NOMO-1 treated with dmso at 0.1 percent for 144 hours (cell line): ENCODE data around the gene SPDYA.
"Not testable (repeated sequence)": the region's sequence is repeated elsewhere in the genome, so short reads cannot be mapped to it uniquely, and the experiment has no call there.

ENCODE experiments used
- DNase-seq: peaks from one replicate; lab custom pipeline; 2025; ENCODE audit not compliant: unreplicated experiment; lab: John Stamatoyannopoulos, UW

The SPDYA gene

DNA sequence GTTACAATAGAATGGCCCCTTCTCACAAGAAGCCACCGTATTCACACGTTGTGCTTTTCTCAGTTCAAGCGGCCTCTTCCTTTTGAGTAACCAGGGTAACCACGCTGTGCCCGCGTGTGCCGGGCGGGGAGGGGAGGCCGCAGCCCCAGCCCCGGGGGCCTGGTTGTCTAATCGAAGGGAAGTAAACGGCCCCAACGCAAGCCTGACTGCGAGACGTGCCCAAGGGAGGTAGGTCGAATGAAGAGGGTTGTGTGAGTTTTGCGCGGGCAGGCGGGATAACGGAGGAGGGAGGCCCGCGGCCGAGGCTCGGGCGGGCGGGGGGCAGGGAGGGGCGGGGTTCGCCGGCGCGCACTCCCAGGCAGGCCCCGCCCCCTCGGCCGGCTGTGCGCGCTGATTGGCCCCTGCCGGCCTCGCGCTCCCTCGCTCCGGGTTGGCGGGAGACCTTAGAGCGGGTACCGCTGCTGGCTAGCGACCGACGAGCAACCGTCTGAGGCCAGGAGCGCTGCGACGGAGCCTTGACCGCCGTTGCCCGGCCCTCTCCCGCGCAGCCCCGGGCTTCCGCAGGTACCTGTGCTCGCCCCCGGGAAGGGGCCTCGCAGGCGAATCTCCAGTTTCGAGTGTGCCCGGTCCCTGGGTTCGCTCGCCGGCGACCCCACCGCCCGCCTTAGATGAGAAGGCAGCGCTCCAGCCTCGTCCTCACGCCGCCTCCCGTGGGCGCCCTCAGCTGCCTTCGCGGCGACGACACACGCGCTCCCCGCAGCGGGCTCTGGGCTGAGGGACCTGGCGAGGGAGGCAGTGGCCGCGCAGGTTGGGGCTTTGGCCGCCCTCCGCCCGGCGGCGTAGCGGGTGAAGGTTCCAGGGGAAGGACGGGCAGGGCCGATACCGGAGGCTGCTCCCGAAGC lies at the start of gene SPDYA:
Gene SPDYA, plus strand, starts transcription at position 451 of the 902 bp plus-strand sequence. CDS start 5,181 bp downstream, outside the sequence.
- peak; percentile 71 for DNase-seq

DNA sequence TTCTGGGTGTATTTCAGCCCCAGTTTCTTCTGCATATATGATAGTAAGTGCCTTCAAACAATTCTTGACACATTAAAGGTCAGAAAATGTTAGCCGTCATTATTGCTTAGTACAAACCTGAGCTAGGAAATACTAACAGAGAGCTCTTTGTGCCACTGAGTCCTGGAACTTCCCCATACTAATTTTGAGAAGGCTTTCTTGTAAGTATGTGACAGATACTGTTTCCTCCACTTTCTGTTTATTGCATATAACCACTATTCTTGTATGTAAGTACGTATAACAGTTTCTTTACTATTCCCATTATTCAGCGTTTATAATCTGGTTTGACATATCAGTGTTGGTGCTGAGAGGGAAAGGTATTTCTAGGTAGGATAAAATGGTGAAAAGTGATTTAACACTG lies 49.2 kb upstream of the SPDYA start:
- no peak for DNase-seq

GRCh38 chr2:28764909-28765711 lies 45.5 kb upstream of the SPDYA start:
- no peak for DNase-seq

- DNase-seq, result no peak
These were observed 44.6 kb upstream of the SPDYA start for GRCh38 chr2:28766070-28766469.

- no peak for DNase-seq
These were observed 43.3 kb upstream of the SPDYA start for GRCh38 chr2:28767337-28767736.

GRCh38 chr2:28768422-28768821 lies 42.2 kb upstream of the SPDYA start:
- no peak for DNase-seq

DNA sequence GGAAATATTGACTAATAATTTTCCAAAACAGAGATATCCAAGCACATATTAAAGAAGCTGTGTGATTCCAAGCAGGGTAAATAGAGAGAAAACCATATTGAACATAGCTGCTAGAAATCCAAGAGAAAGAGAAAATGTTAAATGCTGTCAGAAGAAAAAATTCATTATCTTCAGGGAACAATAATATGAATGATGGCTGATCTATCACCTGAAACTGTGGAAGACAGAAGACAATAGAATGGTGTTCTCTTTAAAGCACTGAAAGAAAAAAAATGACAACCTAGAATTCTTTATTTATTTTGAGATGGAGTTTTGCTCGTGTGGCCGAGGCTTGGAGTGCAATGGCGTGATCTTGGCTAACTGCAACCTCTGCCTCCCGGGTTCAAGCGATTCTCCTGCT lies 41.7 kb upstream of the SPDYA start:
- DNase-seq, result no peak

- no peak for DNase-seq
These were observed 38.3 kb upstream of the SPDYA start for GRCh38 chr2:28772351-28772750.

GRCh38 chr2:28776471-28776870 lies 34.2 kb upstream of the SPDYA start:
- no peak for DNase-seq

DNA sequence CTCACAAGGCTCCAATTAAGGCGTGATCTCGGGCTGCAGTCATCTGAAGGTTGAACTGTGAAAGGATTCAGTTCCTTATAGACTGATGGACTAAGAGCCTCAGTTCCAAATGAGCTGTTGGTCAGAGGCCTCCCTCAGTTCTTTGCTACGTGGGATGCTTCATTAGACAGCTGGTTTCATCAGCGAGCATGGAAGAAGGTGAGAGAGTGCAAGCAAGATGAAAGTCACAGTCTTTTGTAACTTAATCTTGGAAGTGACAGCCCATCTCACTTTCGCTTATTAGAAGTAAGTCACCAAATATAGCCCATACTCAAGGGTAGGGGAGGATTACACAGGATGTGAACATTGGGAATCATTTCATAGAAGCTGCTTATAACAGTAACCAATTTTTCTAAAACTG lies 32.2 kb upstream of the SPDYA start:
- DNase-seq, result no peak

DNA sequence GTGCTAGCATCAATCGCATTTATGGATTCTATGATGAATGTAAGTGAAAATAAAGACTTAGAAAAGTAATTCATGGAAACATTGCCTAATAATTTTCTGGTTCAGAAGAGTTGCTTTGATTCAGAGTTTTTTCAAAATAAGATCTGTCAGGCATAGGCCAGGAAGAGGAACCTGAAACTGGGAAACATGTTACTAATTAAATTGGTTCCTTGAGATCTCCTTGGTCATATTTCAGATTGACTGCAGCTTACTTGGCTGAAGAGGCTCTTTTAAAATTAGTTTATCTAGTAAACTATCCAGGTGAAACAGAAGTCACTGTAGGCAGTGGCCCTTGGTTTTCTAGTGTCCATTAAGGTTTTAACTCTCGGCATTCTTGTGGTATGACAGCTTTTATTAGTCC lies 31.6 kb upstream of the SPDYA start:
- no peak for DNase-seq

DNA sequence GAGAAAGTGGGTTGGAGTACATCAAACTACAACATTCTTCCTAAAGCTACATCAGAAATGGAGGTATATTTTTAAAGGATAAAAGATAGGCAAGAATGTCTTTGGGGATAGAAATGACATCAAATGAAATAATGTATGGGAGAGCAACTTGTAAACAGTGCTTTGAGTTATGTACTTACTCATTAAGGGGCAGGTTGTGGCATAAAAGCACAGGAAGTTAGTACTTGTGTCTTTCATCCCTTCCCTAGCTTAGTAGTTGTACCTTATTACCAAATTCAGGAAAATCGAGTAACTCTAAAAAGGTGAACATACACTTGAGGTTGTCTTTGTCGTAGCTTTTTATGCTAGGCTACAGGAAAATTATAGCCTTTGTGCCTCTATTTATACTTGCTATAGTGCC lies 30.1 kb upstream of the SPDYA start:
- DNase-seq, result no peak

GRCh38 chr2:28782423-28782822 lies 28.2 kb upstream of the SPDYA start:
- no peak for DNase-seq

DNA sequence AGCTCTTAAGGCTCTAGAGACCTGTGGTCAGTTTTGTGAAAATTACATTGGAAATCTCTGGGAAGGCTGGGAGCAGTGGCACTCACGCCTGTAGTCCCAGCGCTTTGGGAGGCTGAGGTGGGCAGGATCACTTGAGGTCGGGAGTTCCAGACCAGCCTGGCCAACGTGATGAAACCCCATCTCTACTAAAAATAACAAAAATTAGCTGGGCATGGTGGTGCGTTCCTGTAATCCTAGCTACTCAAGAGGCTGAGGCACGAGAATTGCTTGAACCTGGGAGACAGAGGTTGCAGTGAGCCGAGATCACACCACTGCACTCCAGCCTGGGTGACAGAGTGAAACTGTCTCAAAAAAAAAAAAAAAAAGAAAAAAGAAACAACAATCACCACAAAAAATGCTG lies 26.1 kb upstream of the SPDYA start:
- DNase-seq, result not testable (repeated sequence)

DNA sequence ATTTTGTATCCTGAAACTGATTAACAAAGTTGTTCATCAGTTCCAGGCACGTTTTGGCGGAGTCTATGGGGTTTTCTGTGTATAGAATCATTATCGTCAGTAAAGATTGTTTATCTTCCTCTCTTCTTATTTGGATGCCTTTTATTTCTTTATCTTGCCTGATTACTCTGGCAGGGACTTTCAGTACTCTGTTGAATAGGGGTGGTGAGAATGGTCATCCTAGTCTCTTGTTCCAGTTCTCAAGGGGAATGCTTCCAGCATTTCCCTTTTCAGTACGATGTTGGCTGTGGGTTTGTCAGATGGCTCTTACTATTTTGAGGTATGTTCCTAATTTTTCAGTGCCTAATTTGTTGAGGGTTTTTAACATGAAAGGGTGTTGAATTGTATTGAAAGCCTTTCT lies 14.0 kb upstream of the SPDYA start:
- no peak for DNase-seq

DNA sequence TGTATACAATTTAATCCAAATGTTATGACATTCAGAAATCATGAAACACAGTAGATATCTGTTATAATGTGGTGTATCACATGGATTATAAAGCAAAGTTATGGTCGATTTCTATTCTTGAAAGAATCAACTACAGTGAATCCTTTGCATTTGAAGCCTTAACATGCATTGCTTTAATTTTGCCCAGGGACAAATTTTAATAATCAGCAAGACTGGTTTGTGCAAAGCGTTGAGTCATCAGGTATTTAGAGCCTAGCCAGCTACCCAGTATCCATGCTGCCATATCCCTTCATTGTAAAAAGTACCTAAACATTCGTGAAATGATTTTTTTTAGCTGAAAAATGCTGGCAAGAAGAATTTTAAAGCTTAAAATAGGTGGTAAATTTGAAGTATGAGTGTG lies 8.9 kb upstream of the SPDYA start:
- DNase-seq, result no peak

GRCh38 chr2:28802975-28803429 lies 7.6 kb upstream of the SPDYA start:
- DNase-seq, result no peak

DNA sequence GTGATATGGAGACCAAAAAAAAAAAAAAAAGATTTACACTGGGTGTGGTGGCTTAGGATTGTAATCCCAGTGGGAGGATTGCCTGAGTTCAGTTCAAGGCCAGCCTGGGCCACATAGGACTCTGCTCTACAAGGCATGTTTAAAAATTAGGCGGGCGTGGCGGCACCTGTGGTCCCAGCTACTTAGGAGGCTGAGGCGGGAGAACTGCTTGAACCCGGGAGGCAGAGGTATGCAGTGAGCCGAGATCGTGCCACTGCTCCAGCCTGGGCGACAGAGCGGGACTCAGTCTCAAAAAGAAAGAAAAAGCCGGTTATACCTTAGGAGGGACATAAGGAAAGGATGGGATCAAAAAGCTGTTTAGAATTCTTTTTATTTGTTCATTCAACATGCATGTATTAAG lies 707 bp upstream of the SPDYA start:
- no peak for DNase-seq

DNA sequence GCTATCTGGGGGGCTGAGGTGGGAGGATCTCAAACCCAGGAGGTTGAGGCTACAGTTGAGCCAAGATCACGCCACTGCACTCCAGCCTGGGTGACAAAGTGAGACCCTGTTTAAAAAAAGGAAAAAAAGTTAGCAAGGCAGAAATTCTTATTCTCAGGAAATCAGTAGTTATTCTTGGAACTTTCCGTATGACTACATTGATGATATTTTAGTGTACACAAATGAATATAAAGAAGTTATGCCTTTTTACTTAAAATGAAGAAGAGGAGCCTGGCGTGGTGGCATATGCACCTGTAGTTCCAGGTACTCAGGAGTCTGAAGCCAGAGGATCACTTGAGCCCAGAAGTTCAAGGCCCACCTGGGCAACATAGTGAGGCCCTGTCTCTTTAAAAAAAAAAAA lies 7.4 kb downstream of the SPDYA start:
- DNase-seq, result no peak

- no peak for DNase-seq
These were observed 10.8 kb downstream of the SPDYA start for GRCh38 chr2:28821295-28821958.

- no peak for DNase-seq
These were observed 11.4 kb downstream of the SPDYA start for GRCh38 chr2:28822036-28822435.

- DNase-seq, result no peak
These were observed 13.6 kb downstream of the SPDYA start for GRCh38 chr2:28824207-28824606.
